Activated naive CD8-positive, alpha-beta T cell treated with anti-CD3 and anti-CD28 coated beads, Interleukin-2, amount 50 U/mL, for 24 hours (primary cell): Measurements from ENCODE around the gene PRDM2.

Experiments
- ATAC-seq: fragments of 150-1000 bp; cut with Tn5 transposase; one replicate; pipeline ENCODE4 v1.10.0; 2021
- DNase-seq: peaks from one replicate; pipeline ENCODE4 v3.0.0; 2021
- H3K27ac Mint-ChIP-seq: one replicate; pipeline ENCODE4 v1.8.0; 2021; ENCODE audit warnings: mild to moderate bottlenecking, mixed read lengths
- H3K27me3 Mint-ChIP-seq: one replicate; pipeline ENCODE4 v1.8.0; 2021; ENCODE audit warnings: mixed read lengths
- H3K36me3 Mint-ChIP-seq: one replicate; pipeline ENCODE4 v1.8.0; 2021; ENCODE audit warnings: low read depth, mixed read lengths
- H3K4me1 Mint-ChIP-seq: one replicate; pipeline ENCODE4 v1.8.0; 2021; ENCODE audit warnings: mixed read lengths
- H3K4me3 Mint-ChIP-seq: one replicate; pipeline ENCODE4 v1.8.0; 2021; ENCODE audit warnings: mild to moderate bottlenecking, moderate library complexity, mixed read lengths
- H3K9me3 Mint-ChIP-seq: one replicate; pipeline ENCODE4 v1.8.0; 2021; ENCODE audit warnings: mixed read lengths

The PRDM2 gene

DNA sequence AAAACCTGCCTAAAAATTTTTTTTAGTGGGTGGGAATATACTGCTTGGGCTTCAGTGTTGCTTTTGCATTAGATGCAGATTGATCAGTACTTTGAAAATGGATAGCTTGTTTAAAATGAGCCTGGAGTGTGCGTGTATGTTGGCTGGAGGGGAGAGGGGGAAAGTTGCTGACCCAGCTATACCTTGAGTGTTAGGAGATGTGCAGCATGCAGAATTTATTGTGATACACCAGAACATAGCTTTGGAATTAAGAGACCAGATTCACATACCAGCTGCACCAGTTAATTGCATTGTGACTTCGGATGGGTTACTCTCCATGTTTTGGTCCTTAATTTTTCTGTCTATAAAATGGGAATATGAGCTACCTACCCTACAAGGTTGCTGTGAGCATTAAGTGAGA, 60.4 kb downstream of the PRDM2 start:
- no peak for ATAC-seq
- no peaks in the 10 kb centered on the region for H3K9me3 Mint-ChIP-seq
- H3K27ac Mint-ChIP-seq = no peak overlapping the region

GRCh38 chr1:13760921-13761320, 60.9 kb downstream of the PRDM2 start:
- DNase-seq (no peak), ATAC-seq (no peak)
- H3K27me3 Mint-ChIP-seq = no peaks in the 10 kb centered on the region
- no peak overlapping the region for H3K27ac Mint-ChIP-seq
- H3K4me3 Mint-ChIP-seq = no peak overlapping the region
- H3K4me1 Mint-ChIP-seq = peaks cover 93% of the 10 kb centered on the region
- H3K36me3 Mint-ChIP-seq = peaks cover 24% of the 10 kb centered on the region
- no peaks in the 10 kb centered on the region for H3K9me3 Mint-ChIP-seq

More for the DNA sequence above, 60.4 kb downstream of the PRDM2 start:
- Mint-ChIP-seq H3K4me3 (no peak overlapping the region), H3K4me1 (peaks cover 89% of the 10 kb centered on the region), H3K36me3 (peaks cover 21% of the 10 kb centered on the region), H3K27me3 (no peaks in the 10 kb centered on the region)
- no peak for DNase-seq

DNA sequence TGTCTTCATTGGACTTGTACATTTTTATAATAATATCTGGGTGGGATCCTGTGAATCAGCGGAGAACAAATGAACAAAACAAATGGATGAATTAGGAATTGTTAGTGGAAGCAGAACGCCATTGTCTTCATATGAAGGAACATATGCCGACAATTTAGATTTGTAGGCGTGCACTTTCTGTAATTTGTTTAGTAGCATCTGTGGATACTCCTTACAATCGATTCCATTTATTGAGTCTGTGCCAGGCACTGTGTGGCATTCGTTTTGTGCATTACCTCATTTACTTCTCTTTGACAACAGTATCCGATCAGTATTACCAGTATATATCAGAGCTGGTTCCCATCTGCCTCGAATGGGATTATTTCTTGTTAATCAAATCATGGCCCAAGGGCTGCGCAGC, 61.9 kb downstream of the PRDM2 start:
- Mint-ChIP-seq H3K36me3 (peaks cover 23% of the 10 kb centered on the region), H3K27me3 (no peaks in the 10 kb centered on the region), H3K4me1 (peaks cover 95% of the 10 kb centered on the region), H3K9me3 (no peaks in the 10 kb centered on the region), H3K27ac (no peak overlapping the region), H3K4me3 (no peak overlapping the region)
- ATAC-seq = no peak
- DNase-seq = no peak

- peaks cover 89% of the 10 kb centered on the region for H3K4me1 Mint-ChIP-seq
- peaks cover 20% of the 10 kb centered on the region for H3K36me3 Mint-ChIP-seq
- DNase-seq (no peak), ATAC-seq (no peak)
- H3K27ac Mint-ChIP-seq = no peak overlapping the region
- no peak overlapping the region for H3K4me3 Mint-ChIP-seq
- H3K27me3 Mint-ChIP-seq = no peaks in the 10 kb centered on the region
- no peaks in the 10 kb centered on the region for H3K9me3 Mint-ChIP-seq
Measured at GRCh38 chr1:13762642-13763041, 62.7 kb downstream of the PRDM2 start.

DNA sequence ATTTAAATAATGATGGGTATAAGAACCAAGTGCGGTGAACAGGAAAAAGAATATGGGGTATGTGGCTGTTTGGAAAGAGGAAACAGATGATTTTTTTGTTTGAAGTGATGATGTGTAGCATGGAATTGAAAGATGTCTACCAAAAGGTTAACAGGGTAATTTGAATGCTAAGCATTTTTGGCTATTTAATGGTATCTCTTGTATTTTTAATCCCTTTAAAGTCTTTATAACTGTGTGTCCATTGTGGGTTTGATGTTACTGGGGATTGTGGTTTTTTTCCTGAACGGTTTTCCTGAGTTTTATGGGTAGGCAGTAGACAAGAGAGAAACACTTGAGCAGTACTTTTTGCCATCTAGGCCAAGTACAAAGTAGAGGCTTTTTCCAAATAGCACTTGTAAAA, 63.2 kb downstream of the PRDM2 start:
- DNase-seq (no peak), ATAC-seq (no peak)
- Mint-ChIP-seq H3K4me1 (peaks cover 83% of the 10 kb centered on the region), H3K27me3 (no peaks in the 10 kb centered on the region), H3K36me3 (peaks cover 20% of the 10 kb centered on the region), H3K9me3 (no peaks in the 10 kb centered on the region), H3K27ac (no peak overlapping the region), H3K4me3 (no peak overlapping the region)

DNA sequence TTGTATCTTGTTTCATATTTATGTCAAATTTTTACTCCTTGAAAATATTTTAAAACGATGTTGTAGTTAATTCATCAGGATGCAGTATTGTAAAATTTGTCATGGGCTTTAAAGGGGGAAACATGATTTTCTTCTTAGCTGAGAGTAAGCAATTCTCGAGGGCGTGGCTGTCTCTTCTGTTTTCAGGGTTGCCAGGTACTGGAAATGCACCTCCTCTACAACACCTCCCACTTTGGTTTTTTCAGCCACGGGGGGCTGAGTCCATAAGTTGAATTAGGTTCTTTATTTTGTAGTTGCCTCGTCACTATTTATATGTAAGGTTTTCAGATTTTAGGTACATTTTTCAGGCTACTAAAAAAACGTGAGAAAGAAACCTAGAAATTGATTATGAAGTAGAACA, 64.0 kb downstream of the PRDM2 start:
- no peaks in the 10 kb centered on the region for H3K9me3 Mint-ChIP-seq
- ATAC-seq (no peak), DNase-seq (no peak)
- H3K4me3 Mint-ChIP-seq = no peak overlapping the region
- peaks cover 25% of the 10 kb centered on the region for H3K36me3 Mint-ChIP-seq
- peaks cover 83% of the 10 kb centered on the region for H3K4me1 Mint-ChIP-seq
- no peak overlapping the region for H3K27ac Mint-ChIP-seq
- no peaks in the 10 kb centered on the region for H3K27me3 Mint-ChIP-seq

DNA sequence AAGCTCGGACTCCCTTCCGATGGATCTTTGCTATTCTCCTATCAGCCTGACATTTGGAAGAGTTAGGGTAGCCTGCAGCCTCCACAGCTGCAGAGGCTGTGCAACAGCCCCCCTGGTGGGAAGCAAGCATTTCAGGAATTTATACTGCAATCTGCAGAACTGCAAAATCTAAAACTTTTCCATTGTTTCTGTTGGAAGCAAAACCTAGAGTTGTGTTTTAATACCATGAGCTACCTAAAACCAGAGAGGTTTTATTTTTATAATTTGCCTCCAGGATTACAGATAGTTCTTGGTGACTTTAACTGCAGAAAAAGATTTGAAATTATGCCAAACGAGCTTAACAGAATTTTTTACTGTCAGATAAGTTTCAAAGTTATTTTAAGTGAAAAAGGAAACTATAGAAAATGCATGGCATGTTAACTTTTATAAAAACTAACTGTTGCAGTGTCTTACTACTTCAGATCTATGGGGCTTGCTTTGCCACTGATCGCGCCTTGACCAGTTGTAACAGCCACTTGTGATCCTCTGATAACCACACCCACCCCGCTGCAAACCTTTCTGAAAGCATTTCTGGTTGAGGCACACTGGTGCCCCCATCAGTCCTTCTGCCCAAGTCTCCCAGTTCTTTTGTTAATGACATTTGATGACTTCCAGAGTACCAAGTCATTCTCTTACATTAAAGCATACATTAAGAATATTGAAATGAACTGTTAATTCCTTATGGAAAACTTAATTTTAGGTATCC, 64.8 kb downstream of the PRDM2 start:
- no peaks in the 10 kb centered on the region for H3K27me3 Mint-ChIP-seq
- peaks cover 30% of the 10 kb centered on the region for H3K36me3 Mint-ChIP-seq
- ATAC-seq (no peak), DNase-seq (no peak)
- H3K9me3 Mint-ChIP-seq = no peaks in the 10 kb centered on the region
- H3K4me1 Mint-ChIP-seq = peaks cover 80% of the 10 kb centered on the region
- peak overlapping the region; percentile 31 for H3K27ac Mint-ChIP-seq
- no peak overlapping the region for H3K4me3 Mint-ChIP-seq

GRCh38 chr1:13766592-13767564, 66.9 kb downstream of the PRDM2 start:
- peaks cover 65% of the 10 kb centered on the region for H3K4me1 Mint-ChIP-seq
- no peaks in the 10 kb centered on the region for H3K9me3 Mint-ChIP-seq
- H3K27ac Mint-ChIP-seq = peak overlapping the region; percentile 21
- no peaks in the 10 kb centered on the region for H3K27me3 Mint-ChIP-seq
- H3K36me3 Mint-ChIP-seq = peaks cover 27% of the 10 kb centered on the region
- DNase-seq (no peak), ATAC-seq (peak; percentile 57)
- H3K4me3 Mint-ChIP-seq = no peak overlapping the region

DNA sequence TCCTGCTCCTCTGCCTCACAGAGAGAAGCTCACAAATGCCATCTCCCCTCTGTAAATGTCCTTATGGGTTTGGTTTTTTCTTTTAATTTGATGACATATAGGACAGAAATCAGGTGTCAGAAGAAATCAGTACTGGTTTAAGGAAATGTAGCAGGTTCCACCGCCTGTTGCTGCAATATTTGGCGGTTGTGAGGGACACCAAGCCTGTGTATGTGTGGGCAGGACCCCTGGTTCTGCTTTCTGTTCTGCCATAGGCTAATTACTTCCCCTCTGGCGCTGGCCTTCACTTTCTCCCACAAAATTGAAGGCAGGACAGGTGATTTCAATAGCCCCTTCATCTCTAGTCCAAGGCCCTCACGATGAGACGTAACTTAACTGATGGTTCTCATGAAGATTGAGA, 69.2 kb downstream of the PRDM2 start:
- H3K9me3 Mint-ChIP-seq = no peaks in the 10 kb centered on the region
- H3K4me3 Mint-ChIP-seq = no peak overlapping the region
- H3K27ac Mint-ChIP-seq = peak overlapping the region; percentile 38
- ATAC-seq (no peak), DNase-seq (no peak)
- no peaks in the 10 kb centered on the region for H3K27me3 Mint-ChIP-seq
- H3K36me3 Mint-ChIP-seq = peaks cover 29% of the 10 kb centered on the region
- H3K4me1 Mint-ChIP-seq = peaks cover 44% of the 10 kb centered on the region

- no peak overlapping the region for H3K27ac Mint-ChIP-seq
- H3K9me3 Mint-ChIP-seq = no peaks in the 10 kb centered on the region
- DNase-seq (no peak), ATAC-seq (no peak)
- no peaks in the 10 kb centered on the region for H3K27me3 Mint-ChIP-seq
- peaks cover 39% of the 10 kb centered on the region for H3K4me1 Mint-ChIP-seq
- peaks cover 29% of the 10 kb centered on the region for H3K36me3 Mint-ChIP-seq
- H3K4me3 Mint-ChIP-seq = no peak overlapping the region
Measured at GRCh38 chr1:13769830-13770229, 69.8 kb downstream of the PRDM2 start.

- Mint-ChIP-seq H3K4me1 (peaks cover 30% of the 10 kb centered on the region), H3K36me3 (peaks cover 24% of the 10 kb centered on the region), H3K27ac (no peak overlapping the region), H3K27me3 (no peaks in the 10 kb centered on the region), H3K9me3 (no peaks in the 10 kb centered on the region), H3K4me3 (no peak overlapping the region)
- no peak for DNase-seq
- no peak for ATAC-seq
Measured at GRCh38 chr1:13770743-13771142, 70.8 kb downstream of the PRDM2 start.

DNA sequence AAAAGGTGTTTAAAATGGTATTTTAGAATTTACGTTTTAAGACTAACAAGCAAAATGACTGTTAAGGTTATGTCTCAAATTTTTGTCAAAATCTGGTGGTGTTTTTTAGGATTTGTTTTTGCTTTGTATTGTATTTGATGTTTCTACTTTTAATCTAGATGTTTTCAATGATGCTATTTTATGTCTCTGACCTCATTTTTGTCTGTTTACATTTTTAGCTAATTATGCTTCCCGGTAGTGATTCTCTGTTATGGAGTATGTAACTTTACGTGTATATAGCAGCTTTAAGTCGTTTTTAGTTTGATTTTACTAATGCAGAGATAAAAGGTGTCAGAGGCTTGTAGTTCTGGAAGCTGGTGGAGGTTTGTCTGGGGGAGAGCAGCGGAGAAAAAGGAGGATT, 71.8 kb downstream of the PRDM2 start:
- Mint-ChIP-seq H3K4me1 (peaks cover 20% of the 10 kb centered on the region), H3K9me3 (no peaks in the 10 kb centered on the region), H3K27me3 (no peaks in the 10 kb centered on the region), H3K27ac (no peak overlapping the region), H3K36me3 (peaks cover 16% of the 10 kb centered on the region), H3K4me3 (no peak overlapping the region)
- ATAC-seq (no peak), DNase-seq (no peak)

DNA sequence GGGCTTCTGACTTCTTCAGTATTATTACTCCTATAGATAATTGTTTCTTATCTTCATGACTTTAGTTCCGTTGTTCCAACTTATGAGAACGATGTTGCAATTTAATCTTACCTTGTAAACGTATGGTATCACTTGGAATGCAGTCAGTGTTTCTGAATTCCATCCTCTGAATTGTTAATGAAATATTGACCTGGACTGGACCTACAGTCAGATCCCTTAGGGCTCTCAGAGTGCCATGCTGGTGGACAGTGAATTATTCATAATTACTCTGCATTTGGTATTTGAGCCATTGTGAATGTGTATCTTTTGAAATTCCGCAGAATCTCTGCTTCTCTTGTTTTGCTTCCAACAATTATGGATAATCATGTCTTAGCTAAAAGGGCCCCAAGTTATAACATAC, 72.3 kb downstream of the PRDM2 start:
- Mint-ChIP-seq H3K27ac (no peak overlapping the region), H3K9me3 (no peaks in the 10 kb centered on the region), H3K4me1 (peaks cover 16% of the 10 kb centered on the region), H3K4me3 (no peak overlapping the region), H3K36me3 (peaks cover 16% of the 10 kb centered on the region), H3K27me3 (no peaks in the 10 kb centered on the region)
- DNase-seq (no peak), ATAC-seq (no peak)

GRCh38 chr1:13774121-13774520, 74.1 kb downstream of the PRDM2 start:
- H3K36me3 Mint-ChIP-seq = peaks cover 18% of the 10 kb centered on the region
- H3K27ac Mint-ChIP-seq = no peak overlapping the region
- no peak for DNase-seq
- H3K27me3 Mint-ChIP-seq = no peaks in the 10 kb centered on the region
- no peak for ATAC-seq
- H3K9me3 Mint-ChIP-seq = no peaks in the 10 kb centered on the region
- H3K4me1 Mint-ChIP-seq = peaks cover 11% of the 10 kb centered on the region
- H3K4me3 Mint-ChIP-seq = no peak overlapping the region

DNA sequence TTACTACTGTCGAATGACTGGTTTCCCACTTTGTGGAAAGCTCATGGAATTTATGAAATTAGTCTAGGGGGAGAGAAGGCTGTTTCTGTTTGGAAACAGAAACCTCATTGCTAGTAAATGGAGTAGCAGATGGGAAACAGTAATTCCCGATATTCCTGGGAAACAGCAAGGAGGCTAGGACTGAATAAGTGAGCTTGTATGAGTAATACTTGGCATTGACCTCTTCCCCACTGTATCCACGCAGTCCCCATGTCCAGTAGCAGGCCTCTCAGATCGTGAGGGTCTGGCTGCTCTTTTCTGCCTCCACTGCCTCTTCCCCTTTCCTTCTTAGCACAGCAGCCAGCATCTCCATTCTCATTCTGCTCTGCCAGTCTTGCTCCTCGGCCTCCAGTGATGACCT, 75.5 kb downstream of the PRDM2 start:
- no peak for ATAC-seq
- no peak for DNase-seq
- peaks cover 23% of the 10 kb centered on the region for H3K36me3 Mint-ChIP-seq
- peaks cover 7% of the 10 kb centered on the region for H3K4me1 Mint-ChIP-seq
- no peaks in the 10 kb centered on the region for H3K27me3 Mint-ChIP-seq
- no peak overlapping the region for H3K27ac Mint-ChIP-seq
- no peaks in the 10 kb centered on the region for H3K9me3 Mint-ChIP-seq
- H3K4me3 Mint-ChIP-seq = no peak overlapping the region
